GM21717 (cell line): ENCODE results near the gene SLC16A4.

Source experiments
- ATAC-seq: cut with Tn5 transposase; IDR thresholded peaks from one replicate; pipeline ENCODE4 v1.9.1; 2021; ENCODE audit warnings: mild to moderate bottlenecking, moderate library complexity; ENCODE audit not compliant: unreplicated experiment

The SLC16A4 gene

DNA sequence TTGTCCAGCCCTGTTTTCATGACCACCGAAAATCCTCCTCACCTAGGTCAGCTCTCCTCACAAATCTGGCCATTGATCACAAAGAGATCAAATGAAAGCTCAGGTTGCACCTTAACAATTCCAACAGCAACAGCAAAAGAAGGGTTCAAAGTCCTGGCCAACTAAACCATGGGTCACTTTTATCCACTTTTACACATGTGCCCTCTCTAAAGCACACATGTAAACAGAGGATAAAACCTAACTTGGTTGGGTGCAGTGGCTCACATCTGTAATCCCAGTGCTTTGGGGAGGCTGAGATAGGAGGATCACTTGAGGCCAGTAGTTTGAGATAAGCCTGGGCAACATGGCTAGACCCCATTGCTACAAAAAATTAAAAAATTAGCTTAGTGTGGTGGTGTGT lies 55.6 kb downstream of the SLC16A4 start:
- no peak for ATAC-seq

DNA sequence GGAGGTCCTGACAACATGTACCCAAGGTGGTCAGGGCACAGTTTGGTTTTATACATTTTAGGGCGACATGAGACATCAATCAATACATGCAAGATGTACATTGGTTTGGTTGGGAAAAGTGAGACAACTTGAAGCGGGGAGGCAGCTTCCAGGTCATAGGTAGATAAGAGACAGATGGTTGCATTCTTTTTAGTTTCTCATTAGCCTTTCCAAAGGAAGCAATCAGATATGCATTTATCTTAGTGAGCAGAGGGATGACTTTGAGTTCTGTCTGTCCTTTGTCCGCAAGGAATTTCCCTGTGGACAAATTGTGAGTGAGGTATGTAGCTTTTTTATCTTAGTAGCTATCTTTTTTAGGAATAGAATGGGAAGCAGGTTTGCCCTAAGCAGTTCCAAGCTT lies 62.1 kb downstream of the SLC16A4 start:
- no peak for ATAC-seq

DNA sequence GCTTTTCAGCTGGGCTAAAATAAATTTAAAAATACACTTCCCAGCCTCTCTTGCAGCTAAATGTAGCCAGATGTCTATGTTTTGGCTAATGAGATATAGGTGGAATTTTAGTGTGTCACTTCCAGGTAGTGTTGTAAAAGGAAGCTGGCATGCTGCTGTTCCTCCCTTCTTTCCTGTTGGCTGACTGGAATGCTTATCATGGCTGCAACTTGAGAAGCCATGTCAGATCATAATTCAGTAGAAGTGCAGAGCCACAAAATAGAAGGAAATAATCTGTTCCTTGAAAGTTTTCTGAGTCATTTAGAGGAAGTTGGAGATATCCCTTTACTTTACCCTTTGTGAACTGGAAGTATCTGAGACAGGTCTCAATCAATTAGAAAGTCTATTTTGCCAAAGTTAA lies 62.6 kb downstream of the SLC16A4 start:
- no peak for ATAC-seq

DNA sequence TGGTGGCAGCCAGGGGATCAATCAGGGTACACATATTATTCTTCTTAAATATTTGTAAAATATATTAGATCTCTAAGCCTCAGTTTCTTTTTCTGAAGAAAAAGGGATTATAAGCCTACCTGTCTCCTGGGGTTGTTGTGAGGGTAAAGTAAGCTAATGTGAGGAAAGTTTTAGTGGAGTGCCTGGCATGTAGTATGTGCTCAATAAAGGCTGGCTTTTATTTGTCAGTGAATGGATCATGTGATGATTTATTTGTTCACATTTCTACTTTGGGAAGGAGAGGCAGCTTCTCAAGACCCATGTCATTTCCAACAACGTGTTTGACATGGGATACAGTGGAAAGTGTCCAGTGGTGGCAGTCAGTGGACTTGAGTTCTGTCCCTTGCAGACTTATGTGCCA lies 64.0 kb downstream of the SLC16A4 start:
- no peak for ATAC-seq

DNA sequence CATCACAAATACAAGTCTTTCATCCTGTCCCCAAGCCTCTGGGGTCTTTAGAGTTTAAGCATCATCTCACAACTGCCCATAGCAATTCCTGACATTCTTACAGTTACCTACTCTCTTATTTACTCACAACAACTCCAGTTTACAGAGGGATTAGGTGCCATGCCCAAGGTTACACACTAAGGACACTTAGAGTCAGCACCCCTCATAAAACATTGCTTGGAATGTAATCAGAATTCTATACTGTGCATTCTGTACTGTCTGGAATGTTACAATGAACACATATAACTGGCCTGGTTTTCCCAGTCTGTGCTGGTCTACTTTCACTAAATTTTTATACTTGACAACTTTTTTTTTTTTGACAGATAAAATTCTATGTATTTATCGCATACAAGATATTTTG lies 66.2 kb downstream of the SLC16A4 start:
- ATAC-seq: no peak

DNA sequence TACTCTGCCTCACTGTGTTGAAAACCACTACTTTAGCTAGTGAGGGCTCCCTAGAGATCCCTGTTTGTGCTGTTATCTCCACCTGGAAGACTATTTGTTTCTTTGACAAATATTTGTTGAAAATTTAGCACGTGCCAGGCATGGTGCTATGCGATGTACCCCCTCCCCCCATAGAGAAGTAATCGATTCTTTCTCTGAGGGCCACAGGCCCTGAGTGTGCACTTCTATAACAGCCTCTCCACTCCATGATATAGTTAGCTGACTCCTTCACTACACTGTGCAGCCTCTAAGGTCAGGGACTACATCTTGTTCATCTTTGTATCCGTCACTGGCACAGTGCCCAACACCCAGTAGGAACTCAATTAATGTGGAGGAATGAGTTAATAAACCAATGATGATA lies 69.0 kb downstream of the SLC16A4 start:
- ATAC-seq: no peak

DNA sequence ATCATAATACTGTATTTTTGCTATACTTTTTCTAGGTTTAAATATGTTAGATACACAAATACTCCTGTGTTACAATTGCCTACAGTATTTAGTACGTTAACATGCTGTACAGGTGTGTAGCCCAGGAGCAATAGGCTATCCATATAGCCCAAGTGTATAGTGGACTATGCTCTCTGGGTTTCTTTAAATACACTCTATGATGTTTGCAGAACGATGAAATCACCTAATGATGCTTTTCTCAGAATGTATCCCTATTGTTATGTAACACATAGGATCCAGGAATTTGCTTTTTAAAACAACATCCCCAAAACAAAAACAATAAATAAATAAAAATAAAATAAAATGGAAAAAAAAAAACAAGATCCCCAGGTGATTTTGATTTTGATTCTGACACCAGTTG lies 69.8 kb downstream of the SLC16A4 start:
- ATAC-seq: no peak

DNA sequence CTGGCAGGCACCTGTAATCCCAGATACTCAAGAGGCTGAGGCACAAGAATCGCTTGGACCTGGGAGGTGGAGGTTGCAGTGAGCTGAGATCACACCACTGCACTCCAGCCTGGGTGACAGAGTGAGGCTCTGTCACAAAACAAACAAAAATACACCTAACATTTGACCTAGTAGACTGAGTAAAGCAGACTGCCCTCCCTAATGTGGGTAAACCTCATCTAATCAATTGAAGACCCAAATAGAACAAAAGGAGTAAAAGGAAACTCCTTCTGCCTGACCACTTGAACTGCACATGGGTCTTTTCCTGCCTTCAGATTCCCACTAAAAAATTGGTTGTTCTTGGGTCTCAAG lies 70.7 kb downstream of the SLC16A4 start:
- no peak for ATAC-seq

DNA sequence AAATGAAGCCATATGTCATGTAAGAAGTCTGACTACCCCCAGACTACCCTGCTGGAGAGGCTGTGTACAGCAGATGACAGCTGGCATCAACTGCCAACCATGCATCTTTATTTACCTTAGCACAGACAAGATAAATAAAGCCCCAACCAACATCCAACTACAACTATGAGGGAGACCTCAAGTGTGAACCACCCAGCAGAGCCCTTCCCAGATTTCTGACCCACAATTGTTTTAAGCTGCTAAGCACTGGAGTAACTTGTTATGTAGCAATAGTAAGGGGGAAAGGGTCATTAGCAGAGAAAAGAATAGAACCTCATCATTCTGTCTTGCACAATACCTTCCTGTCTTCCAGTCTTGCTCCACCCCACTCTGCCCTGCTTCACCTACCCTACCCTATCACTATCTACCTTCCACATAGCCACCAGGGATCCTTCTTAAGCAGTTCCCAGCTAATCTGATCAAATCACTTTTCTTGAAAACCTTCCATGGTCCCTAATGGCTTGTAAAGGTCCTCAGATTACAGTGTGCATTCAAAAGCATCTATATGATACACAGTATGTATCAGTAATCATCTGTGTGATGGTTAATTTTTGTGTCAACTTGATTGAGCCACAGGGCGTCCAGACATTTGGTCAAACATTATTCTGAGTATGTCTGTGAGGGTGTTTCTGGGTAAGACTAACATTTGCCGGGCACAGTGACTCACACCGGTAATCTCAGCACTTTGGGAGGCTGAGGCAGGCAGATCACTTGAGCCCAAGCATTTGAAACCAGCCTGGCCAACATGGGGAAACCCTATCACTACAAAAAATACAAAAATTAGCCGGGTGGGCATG lies 71.3 kb downstream of the SLC16A4 start:
- ATAC-seq: no peak

DNA sequence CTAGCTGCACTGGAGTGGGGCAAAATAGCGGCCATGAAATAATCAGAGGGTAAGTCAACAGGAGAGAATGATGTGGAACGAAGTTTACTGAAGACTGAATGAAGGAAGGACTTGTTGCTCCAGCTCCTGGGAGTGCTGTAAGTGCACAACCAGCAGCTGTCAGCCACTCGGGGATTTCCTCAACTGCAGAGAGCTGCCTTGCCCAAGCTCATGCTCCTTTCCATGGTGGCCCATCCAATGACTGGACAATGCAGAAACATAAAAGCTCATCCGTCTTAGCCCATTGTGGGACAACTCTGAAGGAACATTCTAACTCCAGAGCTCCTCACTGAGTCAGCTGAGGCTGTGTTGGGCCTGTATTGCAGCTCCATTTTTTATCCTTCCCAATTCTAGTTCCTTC lies 72.8 kb downstream of the SLC16A4 start:
- ATAC-seq: no peak

DNA sequence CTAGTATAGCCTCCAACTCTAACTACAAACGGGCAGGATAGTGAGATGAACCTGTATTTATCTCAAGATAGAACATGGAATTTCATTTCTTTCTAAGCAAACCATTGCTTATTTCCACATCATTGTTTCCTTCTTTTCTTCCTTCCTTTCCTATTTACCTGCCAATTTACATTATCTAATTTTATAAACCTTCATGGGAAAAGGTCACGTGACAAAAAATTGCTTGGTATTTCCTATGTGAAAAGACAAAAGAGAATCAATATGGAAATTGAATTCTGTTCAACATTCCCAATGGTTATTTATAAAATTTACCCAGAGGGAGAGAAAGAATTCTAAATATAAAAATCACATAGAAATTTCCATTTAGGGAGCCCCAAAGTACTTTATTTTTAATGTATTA lies 74.1 kb downstream of the SLC16A4 start:
- ATAC-seq: no peak
